ENCODE measurements around the gene SCTR. TPM values are rescaled to one million over a fixed set of nuclear protein-coding genes. Genes with fewer than 3 reads are reported as not detected.

Gene SCTR
- total and polyA plus RNA-seq, 12 donors = 0.33 to 8.3 (median 0.46) TPM; not detected in 5

GRCh38 chr2:119461811-119462210 is 62.5 kb downstream of the SCTR start:
- 84 to 97% (median 94%) methylated on average over 5 of the region's 5 CpGs for WGBS, 4 donors
- TF ChIP-seq CTCF (IDR thresholded peaks at IDR 0.05) (no peak), POLR2A (IDR thresholded peaks at IDR 0.05) (no peak)

GRCh38 chr2:119460076-119460475 is 64.2 kb downstream of the SCTR start:
- Histone ChIP-seq H3K27me3 (no peaks in the 10 kb centered on the region), H3K4me3 (no peak overlapping the region), H3K9me3 (replicated peaks in 1 of 3) (no peaks in the 10 kb centered on the region), H3K36me3 (replicated peaks in 1 of 2) (no peaks in the 10 kb centered on the region), H3K27ac (no peak overlapping the region), H3K4me1 (replicated peaks in 1 of 2) (peaks cover 6 to 7% of the 10 kb centered on the region in 2 donors)
- intact Hi-C loops (cut with DNase I) = no loop called here
- TF ChIP-seq CTCF (IDR thresholded peaks at IDR 0.05) (no peak), POLR2A (IDR thresholded peaks at IDR 0.05) (no peak)
- DNase-seq = no peak
- WGBS, 4 donors = 61 to 96% (median 82%) methylated on average over 2 of the region's 2 CpGs

More at GRCh38 chr2:119461811-119462210, 62.5 kb downstream of the SCTR start:
- Histone ChIP-seq H3K9me3 (replicated peaks in 1 of 3) (no peaks in the 10 kb centered on the region), H3K27me3 (no peaks in the 10 kb centered on the region), H3K4me1 (replicated peaks in 1 of 2) (no peaks in the 10 kb centered on the region), H3K4me3 (no peak overlapping the region), H3K27ac (no peak overlapping the region), H3K36me3 (replicated peaks in 1 of 2) (no peaks in the 10 kb centered on the region)
- intact Hi-C loops (cut with DNase I) = no loop called here
- DNase-seq = no peak

GRCh38 chr2:119455066-119455718 is 69.1 kb downstream of the SCTR start:
- H3K4me3 ChIP-seq = no peak overlapping the region

DNA sequence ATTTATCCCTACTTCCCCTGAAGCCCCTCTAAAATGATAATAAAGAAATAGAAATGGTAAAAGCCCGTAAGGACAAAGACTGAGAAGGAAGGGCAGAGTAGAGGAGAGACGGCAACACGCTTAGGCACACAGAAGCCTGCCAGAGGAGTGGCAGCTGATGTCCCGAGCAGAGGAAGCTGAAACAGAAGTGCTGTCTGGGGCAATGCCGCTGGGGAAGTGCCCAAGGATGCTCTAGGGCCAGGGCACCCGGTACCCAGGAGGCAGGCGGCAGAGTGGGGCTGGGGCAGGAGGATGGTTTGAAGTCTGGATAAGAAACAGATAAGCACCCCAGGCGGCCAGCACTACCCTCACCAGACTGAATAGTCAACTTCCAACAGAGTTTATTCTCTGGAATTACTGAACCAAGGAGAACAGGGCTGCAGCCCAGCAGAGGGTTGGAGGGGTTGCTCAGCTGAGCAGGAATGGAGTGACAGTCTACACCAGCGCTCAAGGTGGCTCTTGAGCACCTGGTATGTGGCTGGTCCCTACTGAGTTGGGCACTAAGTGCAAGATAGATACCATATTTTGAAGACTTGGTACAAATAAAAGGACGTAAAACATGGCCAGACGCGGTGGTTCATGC is 70.2 kb downstream of the SCTR start:
- WGBS, 4 donors = 74 to 86% (median 80%) methylated on average over 12 of the region's 12 CpGs
- Histone ChIP-seq H3K27me3 (no peaks in the 10 kb centered on the region), H3K27ac (no peak overlapping the region), H3K4me1 (replicated peaks in 1 of 2) (peaks cover 9% of the 10 kb centered on the region in 2 donors), H3K36me3 (replicated peaks in 1 of 2) (no peaks in the 10 kb centered on the region), H3K4me3 (no peak overlapping the region), H3K9me3 (replicated peaks in 1 of 3) (no peaks in the 10 kb centered on the region)
- intact Hi-C loops (cut with DNase I) = no loop called here
- DNase-seq = no peak
- TF ChIP-seq CTCF (IDR thresholded peaks at IDR 0.05) (no peak), POLR2A (IDR thresholded peaks at IDR 0.05) (no peak)

More at GRCh38 chr2:119455066-119455718, 69.1 kb downstream of the SCTR start:
- WGBS, 4 donors = 28 to 33% (median 30%) methylated on average over 13 of the region's 13 CpGs
- H3K9me3 ChIP-seq (replicated peaks in 1 of 3) = no peaks in the 10 kb centered on the region
- no peak for TF ChIP-seq POLR2A (IDR thresholded peaks at IDR 0.05)
- no peaks in the 10 kb centered on the region for H3K27me3 ChIP-seq
- intact Hi-C loops (cut with DNase I) = no loop called here
- H3K36me3 ChIP-seq (replicated peaks in 1 of 2) = no peaks in the 10 kb centered on the region
- H3K27ac ChIP-seq = peak overlapping the region in 2 of 5 donors; percentile 38 to 39
- peaks cover 9% of the 10 kb centered on the region in 2 donors for H3K4me1 ChIP-seq (replicated peaks in 1 of 2)
- DNase-seq = peak in 4 of 7 donors; percentile 28 to 62 (median 37)

Measured in adrenal gland (tissue), 12 donors.